ENCODE data around the gene IFT81.

The IFT81 gene

DNA sequence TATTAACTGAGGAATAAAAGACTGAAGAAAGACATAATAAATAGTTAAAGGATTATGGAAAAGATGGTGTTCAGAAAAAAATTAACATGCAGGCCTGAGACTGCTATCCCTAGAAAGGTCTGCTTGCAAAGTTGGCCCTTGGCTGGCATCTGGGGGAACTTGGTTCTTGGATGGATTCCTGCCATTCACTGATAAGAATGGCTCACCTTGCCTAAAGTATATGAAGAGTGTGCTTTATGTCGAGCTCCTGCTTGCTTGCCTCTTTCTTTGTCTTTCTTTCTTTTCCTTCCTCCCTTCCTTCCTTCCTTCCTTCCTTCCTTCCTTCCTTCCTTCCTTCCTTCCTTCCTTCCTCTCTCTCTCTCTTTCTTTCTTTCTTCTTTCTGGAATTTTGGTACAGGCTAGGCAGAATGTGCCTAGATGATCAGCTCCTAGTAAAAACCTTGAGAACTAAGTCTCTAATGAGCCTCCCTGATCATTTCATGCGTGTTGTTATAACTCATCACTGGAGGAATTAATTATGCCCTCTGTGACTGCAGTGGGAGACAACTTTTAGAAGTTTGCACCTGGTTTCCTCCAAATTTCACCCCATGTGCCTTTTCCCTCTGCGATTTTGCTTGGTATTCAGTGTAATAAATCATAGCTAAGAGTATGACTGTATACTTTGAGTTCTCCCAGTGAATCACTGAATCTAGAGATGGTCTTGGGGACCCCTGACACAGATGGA lies 44.7 kb downstream of the IFT81 start:
- TF ChIP-seq YY1 (IDR thresholded peaks at IDR 0.05; ENCODE audit: low read depth): no peak
- no peak for TF ChIP-seq EGR1 (IDR thresholded peaks at IDR 0.05)
- TF ChIP-seq, protein P1, sequence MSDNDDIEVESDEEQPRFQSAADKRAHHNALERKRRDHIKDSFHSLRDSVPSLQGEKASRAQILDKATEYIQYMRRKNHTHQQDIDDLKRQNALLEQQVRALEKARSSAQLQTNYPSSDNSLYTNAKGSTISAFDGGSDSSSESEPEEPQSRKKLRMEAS (IDR thresholded peaks at IDR 0.05): no peak

GRCh38 chr12:110170535-110171185 lies 46.5 kb downstream of the IFT81 start:
- TF ChIP-seq, protein P1 (IDR thresholded peaks at IDR 0.05): no peak
- TF ChIP-seq RAD21 (IDR thresholded peaks at IDR 0.05; ENCODE audit: low read depth) (no peak), TAF1 (IDR thresholded peaks at IDR 0.05; ENCODE audit: low read depth) (no peak), FOXM1 (IDR thresholded peaks at IDR 0.05; ENCODE audit: borderline replicate concordance, low read depth) (no peak), EGR1 (IDR thresholded peaks at IDR 0.05) (no peak), NFIC (IDR thresholded peaks at IDR 0.05) (no peak), CREB1 (IDR thresholded peaks at IDR 0.05; ENCODE audit: low read depth) (no peak), TEAD4 (IDR thresholded peaks at IDR 0.05) (no peak), YY1 (IDR thresholded peaks at IDR 0.05; ENCODE audit: low read depth) (no peak), ZBTB7A (IDR thresholded peaks at IDR 0.05; ENCODE audit: low read depth) (no peak), REST (IDR thresholded peaks at IDR 0.05; ENCODE audit: low read depth) (no peak), TCF12 (IDR thresholded peaks at IDR 0.05; ENCODE audit: low read depth) (no peak), EP300 (IDR thresholded peaks at IDR 0.05; ENCODE audit: borderline replicate concordance) (no peak), USF1 (IDR thresholded peaks at IDR 0.05) (no peak), CEBPB (IDR thresholded peaks at IDR 0.05) (no peak)

DNA sequence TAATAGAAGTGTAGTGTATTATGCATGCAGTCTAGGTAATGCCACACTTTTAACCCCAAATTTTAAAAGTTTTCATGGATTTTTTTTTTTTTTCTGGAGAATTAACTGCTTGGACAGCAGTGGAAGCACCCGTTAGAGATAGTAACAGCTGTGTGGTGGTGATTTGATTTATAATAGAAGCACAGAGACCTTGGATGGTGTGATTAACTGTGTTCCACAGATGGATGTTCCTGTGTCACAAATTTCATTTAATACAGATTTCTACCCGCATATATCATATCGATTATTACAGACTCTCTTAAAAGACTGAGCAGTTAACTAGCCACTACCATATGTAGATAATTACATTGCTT lies 47.0 kb downstream of the IFT81 start:
- no peak for TF ChIP-seq RAD21 (IDR thresholded peaks at IDR 0.05; ENCODE audit: low read depth)
- TF ChIP-seq USF1 (IDR thresholded peaks at IDR 0.05): no peak
- TF ChIP-seq ZBTB7A (IDR thresholded peaks at IDR 0.05; ENCODE audit: low read depth): no peak
- TF ChIP-seq REST (IDR thresholded peaks at IDR 0.05; ENCODE audit: low read depth): no peak
- no peak for TF ChIP-seq EGR1 (IDR thresholded peaks at IDR 0.05)
- TF ChIP-seq TCF12 (IDR thresholded peaks at IDR 0.05; ENCODE audit: low read depth): no peak
- TF ChIP-seq YY1 (IDR thresholded peaks at IDR 0.05; ENCODE audit: low read depth): no peak
- TF ChIP-seq CEBPB (IDR thresholded peaks at IDR 0.05): no peak
- no peak for TF ChIP-seq FOXM1 (IDR thresholded peaks at IDR 0.05; ENCODE audit: borderline replicate concordance, low read depth)
- TF ChIP-seq, protein P1 (IDR thresholded peaks at IDR 0.05): no peak
- TF ChIP-seq CREB1 (IDR thresholded peaks at IDR 0.05; ENCODE audit: low read depth): no peak
- no peak for TF ChIP-seq EP300 (IDR thresholded peaks at IDR 0.05; ENCODE audit: borderline replicate concordance)
- no peak for TF ChIP-seq NFIC (IDR thresholded peaks at IDR 0.05)
- TF ChIP-seq TEAD4 (IDR thresholded peaks at IDR 0.05): no peak
- no peak for TF ChIP-seq TAF1 (IDR thresholded peaks at IDR 0.05; ENCODE audit: low read depth)

- TF ChIP-seq TAF1 (IDR thresholded peaks at IDR 0.05; ENCODE audit: low read depth): no peak
- no peak for TF ChIP-seq NFIC (IDR thresholded peaks at IDR 0.05)
- no peak for TF ChIP-seq REST (IDR thresholded peaks at IDR 0.05; ENCODE audit: low read depth)
- TF ChIP-seq EP300 (IDR thresholded peaks at IDR 0.05; ENCODE audit: borderline replicate concordance): no peak
- no peak for TF ChIP-seq USF1 (IDR thresholded peaks at IDR 0.05)
- no peak for TF ChIP-seq YY1 (IDR thresholded peaks at IDR 0.05; ENCODE audit: low read depth)
- TF ChIP-seq, protein P1 (IDR thresholded peaks at IDR 0.05): no peak
- TF ChIP-seq ZBTB7A (IDR thresholded peaks at IDR 0.05; ENCODE audit: low read depth): no peak
- no peak for TF ChIP-seq RAD21 (IDR thresholded peaks at IDR 0.05; ENCODE audit: low read depth)
- no peak for TF ChIP-seq EGR1 (IDR thresholded peaks at IDR 0.05)
- no peak for TF ChIP-seq TEAD4 (IDR thresholded peaks at IDR 0.05)
- no peak for TF ChIP-seq TCF12 (IDR thresholded peaks at IDR 0.05; ENCODE audit: low read depth)
- no peak for TF ChIP-seq CEBPB (IDR thresholded peaks at IDR 0.05)
- no peak for TF ChIP-seq FOXM1 (IDR thresholded peaks at IDR 0.05; ENCODE audit: borderline replicate concordance, low read depth)
- TF ChIP-seq CREB1 (IDR thresholded peaks at IDR 0.05; ENCODE audit: low read depth): no peak
These were observed 47.5 kb downstream of the IFT81 start for GRCh38 chr12:110171636-110172035.

All from Ishikawa (cell line).